SK-N-SH (cell line): ENCODE measurements around the gene GMPPB.
"Not testable (repeated sequence)": the region's sequence is repeated elsewhere in the genome, so short reads cannot be mapped to it uniquely, and the experiment has no call there.

Source experiments
- CHD2 ChIP-seq: fragments of 150-350 bp; IDR thresholded peaks from 2 replicates; pipeline ENCODE4 v1.6.1; 2018; ENCODE audit warnings: low read length; ENCODE audit not compliant: partially characterized antibody
- RFX5 ChIP-seq: IDR thresholded peaks from 2 replicates; pipeline ENCODE4 v1.6.1; 2012; ENCODE audit warnings: mild to moderate bottlenecking, improper control_type of control experiment, low read length
- SIN3A ChIP-seq: IDR thresholded peaks from 2 replicates; pipeline ENCODE4 v1.6.1; 2012; ENCODE audit warnings: low read depth, mild to moderate bottlenecking, low read length, moderate library complexity, borderline replicate concordance
- TAF1 ChIP-seq: IDR thresholded peaks from 2 replicates; pipeline ENCODE4 v1.6.1; 2012; ENCODE audit warnings: low read depth, mild to moderate bottlenecking, low read length, moderate library complexity, borderline replicate concordance
- TF ChIP-seq, protein P1 (sequence below): fragments of 200-600 bp; sonication (generic); IDR thresholded peaks from 2 replicates; pipeline ENCODE4 v1.6.1; 2017; ENCODE audit warnings: antibody characterized with exemption, mild to moderate bottlenecking, moderate library complexity

DNA sequence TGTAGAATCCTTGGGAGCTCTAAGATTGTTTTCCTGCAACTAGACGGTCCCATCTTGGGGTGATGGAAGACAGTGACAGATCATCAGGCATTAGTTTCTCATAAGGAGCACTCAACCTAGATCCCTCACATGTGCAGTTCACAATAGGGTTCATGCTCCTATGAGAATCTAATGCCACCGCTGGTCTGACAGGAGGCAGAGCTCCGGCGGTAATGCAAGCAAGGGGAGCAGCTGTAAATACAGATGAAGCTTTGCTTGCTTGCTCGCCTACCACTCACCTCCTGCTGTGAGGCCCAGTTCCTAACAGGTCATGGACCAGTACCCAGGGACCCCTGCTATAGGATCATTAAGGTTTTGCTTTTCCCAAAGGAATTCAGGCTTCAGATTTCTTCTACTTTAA, 25.1 kb upstream of the GMPPB start:
- not testable (repeated sequence) for TF ChIP-seq CHD2, SIN3A, RFX5, TAF1
- TF ChIP-seq, protein P1, sequence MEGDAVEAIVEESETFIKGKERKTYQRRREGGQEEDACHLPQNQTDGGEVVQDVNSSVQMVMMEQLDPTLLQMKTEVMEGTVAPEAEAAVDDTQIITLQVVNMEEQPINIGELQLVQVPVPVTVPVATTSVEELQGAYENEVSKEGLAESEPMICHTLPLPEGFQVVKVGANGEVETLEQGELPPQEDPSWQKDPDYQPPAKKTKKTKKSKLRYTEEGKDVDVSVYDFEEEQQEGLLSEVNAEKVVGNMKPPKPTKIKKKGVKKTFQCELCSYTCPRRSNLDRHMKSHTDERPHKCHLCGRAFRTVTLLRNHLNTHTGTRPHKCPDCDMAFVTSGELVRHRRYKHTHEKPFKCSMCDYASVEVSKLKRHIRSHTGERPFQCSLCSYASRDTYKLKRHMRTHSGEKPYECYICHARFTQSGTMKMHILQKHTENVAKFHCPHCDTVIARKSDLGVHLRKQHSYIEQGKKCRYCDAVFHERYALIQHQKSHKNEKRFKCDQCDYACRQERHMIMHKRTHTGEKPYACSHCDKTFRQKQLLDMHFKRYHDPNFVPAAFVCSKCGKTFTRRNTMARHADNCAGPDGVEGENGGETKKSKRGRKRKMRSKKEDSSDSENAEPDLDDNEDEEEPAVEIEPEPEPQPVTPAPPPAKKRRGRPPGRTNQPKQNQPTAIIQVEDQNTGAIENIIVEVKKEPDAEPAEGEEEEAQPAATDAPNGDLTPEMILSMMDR: not testable (repeated sequence)
